K562 (cell line): Measurements from ENCODE around the gene ANO10. TPM values are rescaled to one million over a fixed set of nuclear protein-coding genes. Genes with fewer than 3 reads are reported as not detected.

ENCODE experiments used
- ATAC-seq: fragments of 200-7000 bp; cut with Tn5 transposase; 3 replicates; pipeline ENCODE4 v1.9.1; 2020; ENCODE audit warnings: moderate library complexity
- BruUV-seq: library from RNA; stranded (reverse); fragments of 400-500 nt; replicated peaks from 2 replicates; lab custom pipeline; 2021; lab: Mats Ljungman, UMichigan
- CTCF ChIA-PET: fragments of 300-600 bp; formaldehyde crosslinking; extraction: SDS; loops from one replicate; lab custom pipeline; 2021; ENCODE audit warnings: low intra/inter-chr PET ratio; lab: Yijun Ruan, JAX
- POLR2A ChIA-PET: fragments of 300-600, 350-650 bp; sonication (Branson Sonifier 250); formaldehyde crosslinking; extraction: SDS; loops from one replicate; lab custom pipeline; 2021; ENCODE audit warnings: antibody characterized with exemption, inconsistent platforms; lab: Yijun Ruan, JAX
- DNase-seq, 4 experiments: peaks; one replicate each; pipeline versions ENCODE4 v3.0.0 to v3.0.0-alpha.2; 2011 to 2018; ENCODE audit warnings: low spot score in 3 of 4, mixed read lengths in 3 of 4; ENCODE audit errors: extremely low read depth in 1 of 4
- FAIRE-seq: peaks from 2 replicates; lab custom pipeline; 2011; peaks lifted over from hg19 to GRCh38; lab: Jason Lieb, UNC
- H2AFZ ChIP-seq: 2 replicates; pipeline ENCODE4 v1.6.0; 2011; ENCODE audit warnings: low read depth, low read length, control low read depth, inconsistent platforms
- H3K27ac ChIP-seq: fragments of 200-600 bp; 3 replicates; pipeline ENCODE4 v1.8.0; 2011; ENCODE audit warnings: low read depth, mild to moderate bottlenecking, control low read depth, inconsistent platforms, low read length, moderate library complexity, mixed read lengths; ENCODE audit errors: extremely low read depth
- H3K27me3 ChIP-seq, 2 experiments: fragments of 300-600 bp in 1 of 2; 2 replicates in 1 of 2; 3 replicates in 1 of 2; pipeline versions ENCODE4 v1.6.0 to v1.8.0; 2011; ENCODE audit warnings: inconsistent platforms in 2 of 2, low read length in 2 of 2, mild to moderate bottlenecking in 1 of 2, mixed read lengths in 1 of 2, moderate library complexity in 1 of 2; ENCODE audit not compliant: control insufficient read depth in 2 of 2, insufficient read depth in 2 of 2
- H3K36me3 ChIP-seq: fragments of 300-600 bp; 3 replicates; pipeline ENCODE4 v1.8.0; 2011; ENCODE audit warnings: mild to moderate bottlenecking, low read length, inconsistent platforms; ENCODE audit not compliant: control insufficient read depth, insufficient read depth
- H3K4me1 ChIP-seq, 2 experiments: fragments of 200-600 bp in 1 of 2; replicated peaks in 1 of 2; 2 replicates in 1 of 2; 3 replicates in 1 of 2; pipeline versions ENCODE4 v1.5.1 to v1.8.0; 2011; ENCODE audit warnings: inconsistent platforms in 2 of 2, low read length in 2 of 2, mild to moderate bottlenecking in 1 of 2, mixed read lengths in 1 of 2, moderate library complexity in 1 of 2; ENCODE audit not compliant: control insufficient read depth in 2 of 2, insufficient read depth in 2 of 2
- H3K4me2 ChIP-seq: 2 replicates; pipeline ENCODE4 v1.6.1; 2011; ENCODE audit warnings: low read length, control low read depth, inconsistent platforms, mixed read lengths; ENCODE audit not compliant: insufficient read depth
- H3K4me3 ChIP-seq: fragments of 200-600 bp; sonication (generic), shearing (Covaris generic); 2 replicates; pipeline ENCODE4 v1.5.1; 2016; ENCODE audit warnings: control low read depth, inconsistent platforms
- H3K79me2 ChIP-seq: fragments of 200-600 bp; 3 replicates; pipeline ENCODE4 v1.8.0; 2011; ENCODE audit warnings: low read length, inconsistent platforms; ENCODE audit not compliant: control insufficient read depth, insufficient read depth
- H3K9ac ChIP-seq, 2 experiments: 2 replicates each; pipeline versions ENCODE4 v1.6.0 to v1.6.1; 2011; ENCODE audit warnings: low read depth in 2 of 2, low read length in 2 of 2, control low read depth in 1 of 2, inconsistent platforms in 1 of 2, mild to moderate bottlenecking in 1 of 2, mixed read lengths in 1 of 2; ENCODE audit not compliant: insufficient read depth in 1 of 2
- H3K9me1 ChIP-seq: one replicate; pipeline ENCODE4 v1.6.0; 2011; ENCODE audit warnings: inconsistent platforms, mild to moderate bottlenecking, low read length, moderate library complexity; ENCODE audit not compliant: control insufficient read depth, insufficient read depth
- H3K9me3 ChIP-seq: replicated peaks from 2 replicates; pipeline ENCODE4 v1.5.1; 2011; ENCODE audit warnings: low read depth, low read length, inconsistent platforms; ENCODE audit not compliant: control insufficient read depth, insufficient read depth
- H4K20me1 ChIP-seq: replicated peaks from 2 replicates; pipeline ENCODE4 v1.6.1; 2011; ENCODE audit warnings: low read length, inconsistent platforms, mixed read lengths; ENCODE audit not compliant: control insufficient read depth, insufficient read depth
- ATF7 ChIP-seq: fragments of 450-650 bp; IDR thresholded peaks from 2 replicates; pipeline ENCODE4 v1.7.1; 2014; ENCODE audit warnings: mild to moderate bottlenecking, moderate library complexity
- BDP1 ChIP-seq: IDR thresholded peaks from 3 replicates; pipeline ENCODE4 v1.6.1; 2011; ENCODE audit not compliant: insufficient read length, insufficient read depth
- HDAC8 ChIP-seq: fragments of 450-650 bp; IDR thresholded peaks from 2 replicates; pipeline ENCODE4 v1.6.1; 2016; ENCODE audit warnings: mild to moderate bottlenecking, missing genetic modification characterization, moderate library complexity, missing compliant biosample characterization
- HDGF ChIP-seq: fragments of 450-650 bp; IDR thresholded peaks from 2 replicates; pipeline ENCODE4 v1.6.1; 2016
- JUND ChIP-seq, 2 experiments: IDR thresholded peaks; 2 replicates in 1 of 2; 3 replicates in 1 of 2; pipeline ENCODE4 v1.6.1; 2011; ENCODE audit warnings: borderline replicate concordance in 2 of 2, low read depth in 2 of 2, low read length in 2 of 2, improper control_type of control experiment in 1 of 2, missing biosample characterization in 1 of 2, missing genetic modification characterization in 1 of 2, missing genetic modification reagents in 1 of 2
- MED1 ChIP-seq: sonication (generic); formaldehyde crosslinking; IDR thresholded peaks from 2 replicates; pipeline ENCODE4 v1.8.1; 2023; ENCODE audit warnings: missing genetic modification reagents, borderline replicate concordance
- MYNN ChIP-seq, 2 experiments: sonication (generic); formaldehyde crosslinking in 1 of 2; IDR thresholded peaks; 2 replicates each; pipeline versions ENCODE4 v1.5.0 to v1.6.1; 2016 to 2020; ENCODE audit warnings: antibody characterized with exemption in 1 of 2, missing genetic modification reagents in 1 of 2
- NUFIP1 ChIP-seq: fragments of 450-650 bp; IDR thresholded peaks from 2 replicates; pipeline ENCODE4 v1.6.1; 2018; ENCODE audit not compliant: partially characterized antibody
- RFX7 ChIP-seq: fragments of 250-450 bp; sonication (Bioruptor Pico); IDR thresholded peaks from 2 replicates; pipeline ENCODE4 v1.5.1; 2021; ENCODE audit warnings: mild to moderate bottlenecking
- SNRNP70 ChIP-seq: fragments of 200-400 bp; formaldehyde crosslinking; optimal IDR thresholded peaks from 2 replicates; pipeline ENCODE3; 2017; ENCODE audit warnings: low read depth, low read length
- SRSF7 ChIP-seq: fragments of 200-400 bp; formaldehyde crosslinking; optimal IDR thresholded peaks from 2 replicates; pipeline ENCODE3; 2017; ENCODE audit warnings: mild to moderate bottlenecking, low read depth, low read length
- TSC22D4 ChIP-seq: fragments of 450-650 bp; IDR thresholded peaks from 2 replicates; pipeline ENCODE4 v1.6.1; 2016; ENCODE audit warnings: missing genetic modification characterization, missing biosample characterization, control low read depth
- WHSC1 ChIP-seq: IDR thresholded peaks from one replicate; pipeline ENCODE4 v1.6.1; 2012; ENCODE audit warnings: low read length, control low read depth, inconsistent platforms
- ZBTB40 ChIP-seq, 2 experiments: fragments of 450-650 bp in 1 of 2; sonication (generic) in 1 of 2; formaldehyde crosslinking in 1 of 2; IDR thresholded peaks; 2 replicates each; pipeline versions ENCODE4 v1.7.1 to v1.9.0; 2016 to 2022; ENCODE audit warnings: inconsistent platforms in 1 of 2, mild to moderate bottlenecking in 1 of 2, missing genetic modification reagents in 1 of 2
- ZNF197 ChIP-seq: fragments of 200-800 bp; sonication (Bioruptor generic); IDR thresholded peaks from 2 replicates; pipeline ENCODE4 v1.6.1; 2016; ENCODE audit warnings: low read depth, missing genetic modification characterization, missing compliant biosample characterization
- in situ Hi-C: fragments of 300-500 bp; cut with MboI; formaldehyde crosslinking; loops from 4 replicates; pipeline ENCODE4 v1.15.0; 2018; ENCODE audit warnings: inconsistent platforms, mixed read lengths
- intact Hi-C: fragments of 100-400 bp; cut with micrococcal nuclease; formaldehyde crosslinking; loops from 2 replicates; pipeline ENCODE4 v1.14.2; 2022
- polyA plus RNA-seq, 8 experiments: library from polyadenylated mRNA; depleted of rRNA in 4 of 8; stranded (reverse) in 5 of 8; unstranded in 3 of 8; fragments of >200 nt; fragmentation: Nextera tagmentation in 2 of 8; fragmentation: Illumina TruSeq in 1 of 8; extraction: Ambion mirVana in 2 of 8; extraction: Trizol in 1 of 8; gene quantifications; 2 replicates each; pipeline versions ENCODE4 v1.2.1 to v1.2.3, GENCODE V29; 2011 to 2014; ENCODE audit warnings: inconsistent platforms in 1 of 8, missing spikeins in 1 of 8
- total RNA-seq, 7 experiments: library from RNA; depleted of rRNA in 6 of 7; stranded (reverse); fragments of >200 nt in 6 of 7; fragmentation: Illumina TruSeq in 2 of 7; extraction: Trizol in 2 of 7; gene quantifications; 2 replicates each; pipeline versions ENCODE4 v1.2.1 to v1.2.3, GENCODE V29; 2011 to 2021; ENCODE audit warnings: low replicate concordance in 1 of 7

Gene ANO10
- total and polyA plus RNA-seq, 9 of the 15 experiments (the other 6 are each of a cell fraction or from before 2014, with no cell fraction given) = 6.4 to 46.0 (median 32.3) TPM

GRCh38 chr3:43465109-43465508 lies 156.7 kb downstream of the ANO10 start:
- ATAC-seq = no peak
- in situ Hi-C loops (no loop called here), intact Hi-C loops (no loop called here)
- no peak for FAIRE-seq
- no peaks in the 10 kb centered on the region for H4K20me1 ChIP-seq
- POLR2A ChIA-PET = no interaction called here
- H3K36me3 ChIP-seq = no peaks in the 10 kb centered on the region
- CTCF ChIA-PET = no interaction called here
- H3K4me3 ChIP-seq = no peak overlapping the region
- H3K4me1 ChIP-seq = no peaks in the 10 kb centered on the region
- H3K4me2 ChIP-seq = no peak overlapping the region
- BruUV-seq = no TSS peak
- H3K9ac ChIP-seq = no peak overlapping the region
- no peak overlapping the region for H3K27ac ChIP-seq
- no peaks in the 10 kb centered on the region for H3K9me3 ChIP-seq
- DNase-seq = no peak
- H3K27me3 ChIP-seq = no peaks in the 10 kb centered on the region
- H2AFZ ChIP-seq = no peak overlapping the region
- H3K79me2 ChIP-seq = no peaks in the 10 kb centered on the region
- no peaks in the 10 kb centered on the region for H3K9me1 ChIP-seq
- TF ChIP-seq ATF7 (no peak), SNRNP70 (no peak), MYNN (IDR thresholded peaks at IDR 0.05) (no peak), MYNN (CRISPR knock-in tag; IDR thresholded peaks at IDR 0.05) (no peak), SRSF7 (no peak), TSC22D4 (tag) (no peak), ZBTB40 (IDR thresholded peaks at IDR 0.05) (no peak), ZBTB40 (CRISPR knock-in tag; IDR thresholded peaks at IDR 0.05) (no peak), WHSC1 (no peak), HDGF (no peak), ZNF197 (no peak), JUND (IDR thresholded peaks at IDR 0.05; ENCODE audit: borderline replicate concordance, low read depth, low read length) (no peak), JUND (tag; IDR thresholded peaks at IDR 0.05; ENCODE audit: borderline replicate concordance, low read depth, low read length) (no peak), BDP1 (no peak), NUFIP1 (no peak), HDAC8 (tag) (no peak), MED1 (CRISPR knock-in tag) (no peak), RFX7 (CRISPR knock-in tag) (no peak)
